ENCODE measurements around the gene TET3.

Gene TET3

GRCh38 chr2:73944714-73945113, 40.0 kb upstream of the TET3 start:
- H3K9ac ChIP-seq (ENCODE audit: low read length), result no peak overlapping the region
- H3K4me2 ChIP-seq (ENCODE audit: low read length), result no peak overlapping the region
- no peak overlapping the region for H3K4me3 ChIP-seq (ENCODE audit: low read length)
- H3K79me2 ChIP-seq (ENCODE audit: low read length), result peaks cover 70% of the 10 kb centered on the region
- H3K27ac ChIP-seq (ENCODE audit: low read length), result no peak overlapping the region
- H3K36me3 ChIP-seq (replicated peaks; ENCODE audit: low read depth, low read length), result peaks cover 52% of the 10 kb centered on the region
- no peak for TF ChIP-seq EZH2phosphoT487 (IDR thresholded peaks at IDR 0.05; ENCODE audit: low read depth)
- TF ChIP-seq, protein P1, sequence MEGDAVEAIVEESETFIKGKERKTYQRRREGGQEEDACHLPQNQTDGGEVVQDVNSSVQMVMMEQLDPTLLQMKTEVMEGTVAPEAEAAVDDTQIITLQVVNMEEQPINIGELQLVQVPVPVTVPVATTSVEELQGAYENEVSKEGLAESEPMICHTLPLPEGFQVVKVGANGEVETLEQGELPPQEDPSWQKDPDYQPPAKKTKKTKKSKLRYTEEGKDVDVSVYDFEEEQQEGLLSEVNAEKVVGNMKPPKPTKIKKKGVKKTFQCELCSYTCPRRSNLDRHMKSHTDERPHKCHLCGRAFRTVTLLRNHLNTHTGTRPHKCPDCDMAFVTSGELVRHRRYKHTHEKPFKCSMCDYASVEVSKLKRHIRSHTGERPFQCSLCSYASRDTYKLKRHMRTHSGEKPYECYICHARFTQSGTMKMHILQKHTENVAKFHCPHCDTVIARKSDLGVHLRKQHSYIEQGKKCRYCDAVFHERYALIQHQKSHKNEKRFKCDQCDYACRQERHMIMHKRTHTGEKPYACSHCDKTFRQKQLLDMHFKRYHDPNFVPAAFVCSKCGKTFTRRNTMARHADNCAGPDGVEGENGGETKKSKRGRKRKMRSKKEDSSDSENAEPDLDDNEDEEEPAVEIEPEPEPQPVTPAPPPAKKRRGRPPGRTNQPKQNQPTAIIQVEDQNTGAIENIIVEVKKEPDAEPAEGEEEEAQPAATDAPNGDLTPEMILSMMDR (IDR thresholded peaks at IDR 0.05; ENCODE audit: low read depth, low read length), result no peak
- peaks cover 5% of the 10 kb centered on the region; the same call in 1 of the 2 replicates for H3K4me1 ChIP-seq (ENCODE audit: low read length)
- H4K20me1 ChIP-seq (ENCODE audit: insufficient read depth, low read length), result peaks cover 53% of the 10 kb centered on the region
- H3K9me3 ChIP-seq (ENCODE audit: insufficient read depth, low read length), result no peaks in the 10 kb centered on the region
- H3K27me3 ChIP-seq (ENCODE audit: low read depth, low read length), result no peaks in the 10 kb centered on the region
- no peak overlapping the region for H2AFZ ChIP-seq (ENCODE audit: low read depth, low read length)

DNA sequence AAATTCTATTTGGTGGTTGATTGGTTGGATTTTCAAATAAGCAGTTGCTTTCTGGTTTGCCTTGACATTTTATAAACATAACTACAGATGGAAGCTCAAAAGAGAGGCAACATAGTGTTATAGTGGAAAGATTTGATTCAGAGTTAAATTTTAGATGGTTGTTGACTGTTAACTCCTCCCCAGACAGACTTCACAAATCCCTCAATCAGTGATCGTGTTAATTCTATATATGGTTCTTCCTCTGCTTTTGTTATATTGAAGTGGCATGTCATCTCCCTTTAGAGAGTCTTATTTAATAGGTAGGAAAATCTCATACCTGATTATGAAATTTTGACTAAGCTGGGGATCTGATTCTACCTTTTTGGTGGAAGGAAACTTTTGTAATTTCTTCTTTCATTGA, 38.5 kb upstream of the TET3 start:
- Histone ChIP-seq H3K36me3 (replicated peaks; ENCODE audit: low read depth, low read length) (peaks cover 58% of the 10 kb centered on the region), H4K20me1 (ENCODE audit: insufficient read depth, low read length) (peaks cover 43% of the 10 kb centered on the region), H3K27ac (ENCODE audit: low read length) (no peak overlapping the region), H3K27me3 (ENCODE audit: low read depth, low read length) (no peaks in the 10 kb centered on the region), H3K9me3 (ENCODE audit: insufficient read depth, low read length) (no peaks in the 10 kb centered on the region), H2AFZ (ENCODE audit: low read depth, low read length) (no peak overlapping the region), H3K9ac (ENCODE audit: low read length) (no peak overlapping the region), H3K4me1 (ENCODE audit: low read length) (peaks cover 5% of the 10 kb centered on the region; the same call in 1 of the 2 replicates), H3K4me2 (ENCODE audit: low read length) (no peak overlapping the region), H3K79me2 (ENCODE audit: low read length) (peaks cover 57% of the 10 kb centered on the region), H3K4me3 (ENCODE audit: low read length) (no peak overlapping the region)
- TF ChIP-seq EZH2phosphoT487 (IDR thresholded peaks at IDR 0.05; ENCODE audit: low read depth), result no peak
- TF ChIP-seq, protein P1 (IDR thresholded peaks at IDR 0.05; ENCODE audit: low read depth, low read length), result no peak

DNA sequence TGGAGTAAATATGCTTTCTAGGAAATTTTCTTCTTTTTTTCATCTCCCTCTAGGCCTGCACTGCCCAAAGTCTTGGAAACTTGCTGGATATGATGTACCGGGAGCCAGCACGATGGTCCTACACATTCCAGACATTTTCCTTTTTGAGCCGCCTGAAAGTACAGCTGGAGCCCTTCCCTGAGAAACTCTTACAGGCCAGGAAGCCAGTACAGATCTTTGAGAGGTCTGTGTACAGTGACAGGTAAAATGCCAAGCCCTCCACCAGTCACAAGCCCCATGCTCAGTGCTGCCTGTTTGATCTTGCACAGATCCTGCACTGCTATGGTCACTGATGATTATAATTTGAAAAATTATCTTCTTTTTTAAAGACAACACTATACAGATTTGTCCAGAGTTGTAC, 38.0 kb upstream of the TET3 start:
- no peak overlapping the region for H3K27ac ChIP-seq (ENCODE audit: low read length)
- H3K9ac ChIP-seq (ENCODE audit: low read length), result no peak overlapping the region
- H3K36me3 ChIP-seq (replicated peaks; ENCODE audit: low read depth, low read length), result peaks cover 60% of the 10 kb centered on the region
- peaks cover 53% of the 10 kb centered on the region for H3K79me2 ChIP-seq (ENCODE audit: low read length)
- no peaks in the 10 kb centered on the region for H3K27me3 ChIP-seq (ENCODE audit: low read depth, low read length)
- TF ChIP-seq EZH2phosphoT487 (IDR thresholded peaks at IDR 0.05; ENCODE audit: low read depth), result no peak
- H2AFZ ChIP-seq (ENCODE audit: low read depth, low read length), result no peak overlapping the region
- peaks cover 43% of the 10 kb centered on the region for H4K20me1 ChIP-seq (ENCODE audit: insufficient read depth, low read length)
- H3K4me2 ChIP-seq (ENCODE audit: low read length), result no peak overlapping the region
- H3K9me3 ChIP-seq (ENCODE audit: insufficient read depth, low read length), result no peaks in the 10 kb centered on the region
- no peak overlapping the region for H3K4me3 ChIP-seq (ENCODE audit: low read length)
- peaks cover 5% of the 10 kb centered on the region; the same call in 1 of the 2 replicates for H3K4me1 ChIP-seq (ENCODE audit: low read length)

DNA sequence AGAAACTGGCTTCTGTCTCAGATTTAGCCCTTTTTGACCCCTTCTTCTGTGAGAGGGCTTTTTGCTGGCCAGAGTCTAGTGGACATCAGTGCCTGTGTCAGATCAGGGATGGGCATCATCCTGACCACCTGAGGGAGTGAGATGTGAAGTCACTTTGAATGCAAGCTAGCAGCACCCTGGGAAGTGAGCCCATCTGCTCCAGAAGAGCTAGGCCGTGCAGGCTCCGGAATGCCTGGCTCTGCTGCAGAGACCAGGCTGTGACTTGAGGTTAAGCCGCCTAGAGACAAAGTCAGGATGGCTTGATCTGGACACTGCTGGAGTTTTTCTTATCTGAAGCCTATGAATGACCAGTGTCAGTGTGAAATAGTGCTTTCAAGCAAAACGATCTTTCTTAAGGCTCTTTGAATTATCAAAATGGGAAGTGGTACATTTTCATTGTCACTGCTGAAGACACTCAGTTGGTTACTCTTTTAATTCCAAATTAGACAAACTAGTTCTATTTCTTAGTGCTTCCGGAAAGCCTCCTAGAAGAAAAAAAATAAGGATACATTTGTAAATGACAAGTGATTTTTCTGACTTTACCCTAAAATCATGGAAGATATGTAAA, 37.2 kb upstream of the TET3 start:
- Histone ChIP-seq H3K9me3 (ENCODE audit: insufficient read depth, low read length) (no peaks in the 10 kb centered on the region), H3K36me3 (replicated peaks; ENCODE audit: low read depth, low read length) (peaks cover 68% of the 10 kb centered on the region), H3K27ac (ENCODE audit: low read length) (no peak overlapping the region), H3K79me2 (ENCODE audit: low read length) (peaks cover 44% of the 10 kb centered on the region), H3K27me3 (ENCODE audit: low read depth, low read length) (no peaks in the 10 kb centered on the region), H3K4me1 (ENCODE audit: low read length) (peaks cover 5% of the 10 kb centered on the region; the same call in 1 of the 2 replicates), H3K4me2 (ENCODE audit: low read length) (no peak overlapping the region), H2AFZ (ENCODE audit: low read depth, low read length) (no peak overlapping the region), H3K4me3 (ENCODE audit: low read length) (no peak overlapping the region), H3K9ac (ENCODE audit: low read length) (no peak overlapping the region), H4K20me1 (ENCODE audit: insufficient read depth, low read length) (peaks cover 48% of the 10 kb centered on the region)
- TF ChIP-seq EZH2phosphoT487 (IDR thresholded peaks at IDR 0.05; ENCODE audit: low read depth), result no peak
- TF ChIP-seq, protein P1 (IDR thresholded peaks at IDR 0.05; ENCODE audit: low read depth, low read length), result no peak

All from OCI-LY3 (cell line).